ENCODE results near the gene ZC3H10. TPM values are rescaled to one million over a fixed set of nuclear protein-coding genes. Genes with fewer than 3 reads are reported as not detected.

The ZC3H10 gene
- total and polyA plus RNA-seq, 2 of the 13 experiments (the other 11 are each of a cell fraction or from before 2014, with no cell fraction given) = 0.70 to 2.3 TPM

GRCh38 chr12:56104109-56104814 is 13.8 kb upstream of the ZC3H10 start, which contains the start of gene PA2G4 (continued):
- TF ChIP-seq ZBTB3 (CRISPR knock-in tag; IDR thresholded peaks at IDR 0.05; ENCODE audit: borderline replicate concordance, low read depth) (peak; percentile 85; the same call in 1 of the 2 replicates), ZNF3 (CRISPR knock-in tag; IDR thresholded peaks at IDR 0.05) (no peak), ZBTB1 (CRISPR knock-in tag; IDR thresholded peaks at IDR 0.05; ENCODE audit: borderline replicate concordance) (no peak), THAP9 (CRISPR knock-in tag; IDR thresholded peaks at IDR 0.05; ENCODE audit: borderline replicate concordance) (peak; percentile 89), POGK (CRISPR knock-in tag; conservative IDR thresholded peaks at IDR 0.05) (peak; percentile 94), ARID2 (CRISPR knock-in tag; IDR thresholded peaks at IDR 0.05; ENCODE audit: borderline replicate concordance) (peak; percentile 81), PRDM10 (CRISPR knock-in tag; IDR thresholded peaks at IDR 0.05; ENCODE audit: low read depth) (peak; percentile 87), TFDP2 (CRISPR knock-in tag; IDR thresholded peaks at IDR 0.05) (peak; percentile 94), ZNF414 (CRISPR knock-in tag; IDR thresholded peaks at IDR 0.05) (peak; percentile 94), ZNF276 (CRISPR knock-in tag; IDR thresholded peaks at IDR 0.05; ENCODE audit: low read depth) (peak; percentile 88), ZNF430 (CRISPR knock-in tag; IDR thresholded peaks at IDR 0.05) (peak; percentile 69), AGO2 (optimal IDR thresholded peaks at IDR 0.05; ENCODE audit: low read depth, low read length) (peak; percentile 100), RXRA (CRISPR knock-in tag; IDR thresholded peaks at IDR 0.05) (peak; percentile 87; the same call in 1 of the 2 replicates)

All from HepG2 (cell line).